Uterus (tissue), 4 donors: ENCODE data around the gene PLA2G4B. TPM values are rescaled to one million over a fixed set of nuclear protein-coding genes. Genes with fewer than 3 reads are reported as not detected.

ENCODE experiments used
- DNase-seq, 2 donors: peaks; one replicate each; pipeline ENCODE4 v3.0.0-alpha.2; 2019 to 2020
- H3K27ac ChIP-seq, 2 donors: fragments of 200-600 bp; sonication (generic); 1 replicate in 1 of 2; 2 replicates in 1 of 2; pipeline ENCODE4 v1.5.1; 2016 to 2018
- H3K27me3 ChIP-seq, 2 donors: fragments of 200-600 bp; sonication (generic); one replicate each; pipeline ENCODE4 v1.5.1; 2018 to 2019; ENCODE audit warnings: control low read depth in 1 of 2
- H3K36me3 ChIP-seq, 2 donors: fragments of 200-600 bp; sonication (generic); one replicate each; pipeline ENCODE4 v1.5.1; 2019; ENCODE audit warnings: control low read depth in 1 of 2
- H3K4me1 ChIP-seq, 2 donors: fragments of 200-600 bp; sonication (generic); one replicate each; pipeline ENCODE4 v1.5.1; 2018 to 2019; ENCODE audit warnings: control low read depth in 1 of 2
- H3K4me3 ChIP-seq, 2 donors: fragments of 200-600 bp; sonication (generic); 1 replicate in 1 of 2; 2 replicates in 1 of 2; pipeline ENCODE4 v1.5.1; 2018 to 2019; ENCODE audit warnings: mild to moderate bottlenecking in 1 of 2
- H3K9me3 ChIP-seq, 2 donors: fragments of 200-600 bp; sonication (generic); one replicate each; pipeline ENCODE4 v1.5.1; 2019; ENCODE audit warnings: control low read depth in 1 of 2
- POLR2A ChIP-seq, 2 donors: fragments of 450-650 bp; IDR thresholded peaks; one replicate each; pipeline ENCODE4 v1.6.1; 2016; ENCODE audit warnings: antibody characterized with exemption in 2 of 2, mild to moderate bottlenecking in 1 of 2, moderate library complexity in 1 of 2
- intact Hi-C: fragments of 100-400 bp; cut with DNase I; formaldehyde crosslinking; loops from one replicate; pipeline ENCODE4 v1.15.1; 2023; ENCODE audit warnings: low total_unique reads
- total RNA-seq, 4 donors: library from RNA; depleted of rRNA in 3 of 4; stranded (reverse); fragments of >200 nt in 3 of 4; gene quantifications; one replicate each; pipeline versions ENCODE4 v1.1.0 to v1.2.4, GENCODE V29; 2014 to 2023
- TF ChIP-seq, protein P1 (sequence below), 4 experiments: fragments of 200-600 bp in 2 of 4; fragments of 450-650 bp in 2 of 4; sonication (generic) in 2 of 4; IDR thresholded peaks; one replicate each; pipeline ENCODE4 v1.5.1; 2016 to 2019; ENCODE audit warnings: antibody characterized with exemption in 4 of 4, mild to moderate bottlenecking in 2 of 4, moderate library complexity in 1 of 4
- donor health status: DM: yes; HTN: yes; CAD: no.

PLA2G4B gene
- total RNA-seq, 4 donors from 2014 or later: 3.5 to 91.2 (median 7.1) TPM

DNA sequence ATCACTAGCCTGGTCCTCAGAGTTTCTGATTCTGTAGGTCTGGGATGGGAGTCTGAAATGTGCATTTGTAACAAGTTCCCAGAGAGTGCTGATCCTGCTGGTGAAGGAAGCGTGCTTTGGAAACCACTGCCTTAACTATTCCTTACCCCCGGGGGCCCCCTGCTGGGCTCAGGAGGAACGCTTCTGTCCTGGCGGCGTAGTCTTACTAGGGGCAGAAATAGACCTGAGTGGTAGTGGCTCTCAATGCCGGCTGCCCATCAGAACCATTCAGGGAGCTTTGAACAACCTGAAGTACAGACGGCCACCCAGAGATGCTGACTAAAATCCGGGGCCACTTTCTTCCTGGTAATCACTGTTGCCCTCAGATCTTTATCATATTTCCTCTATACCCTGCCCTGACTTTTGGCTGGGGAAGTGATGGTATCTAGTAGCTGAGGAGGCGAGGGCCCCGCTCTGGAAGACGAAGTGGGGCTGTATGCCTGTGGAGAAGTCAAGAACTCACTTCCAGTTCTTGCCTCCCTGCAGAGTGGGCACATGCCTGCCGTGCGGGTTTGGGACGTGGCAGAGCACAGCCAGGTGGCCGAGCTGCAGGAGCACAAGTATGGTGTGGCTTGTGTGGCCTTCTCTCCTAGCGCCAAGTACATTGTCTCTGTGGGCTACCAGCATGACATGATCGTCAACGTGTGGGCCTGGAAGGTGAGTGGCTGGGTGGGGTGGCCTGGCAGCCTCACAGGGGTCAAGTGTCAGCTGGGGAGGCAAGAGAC is 27.0 kb upstream of the PLA2G4B start:
- DNase-seq: peak; percentile 87 to 88
- Histone ChIP-seq H3K9me3 (no peaks in the 10 kb centered on the region), H3K36me3 (no peaks in the 10 kb centered on the region), H3K27ac (no peak overlapping the region), H3K27me3 (no peaks in the 10 kb centered on the region), H3K4me1 (no peaks in the 10 kb centered on the region), H3K4me3 (no peak overlapping the region)
- intact Hi-C loops: loop anchor here (5.0 kb wide), 2 partner anchors 39 to 204 kb away; partner anchors contain the start of gene MAPKBP1
- TF ChIP-seq, protein P1, sequence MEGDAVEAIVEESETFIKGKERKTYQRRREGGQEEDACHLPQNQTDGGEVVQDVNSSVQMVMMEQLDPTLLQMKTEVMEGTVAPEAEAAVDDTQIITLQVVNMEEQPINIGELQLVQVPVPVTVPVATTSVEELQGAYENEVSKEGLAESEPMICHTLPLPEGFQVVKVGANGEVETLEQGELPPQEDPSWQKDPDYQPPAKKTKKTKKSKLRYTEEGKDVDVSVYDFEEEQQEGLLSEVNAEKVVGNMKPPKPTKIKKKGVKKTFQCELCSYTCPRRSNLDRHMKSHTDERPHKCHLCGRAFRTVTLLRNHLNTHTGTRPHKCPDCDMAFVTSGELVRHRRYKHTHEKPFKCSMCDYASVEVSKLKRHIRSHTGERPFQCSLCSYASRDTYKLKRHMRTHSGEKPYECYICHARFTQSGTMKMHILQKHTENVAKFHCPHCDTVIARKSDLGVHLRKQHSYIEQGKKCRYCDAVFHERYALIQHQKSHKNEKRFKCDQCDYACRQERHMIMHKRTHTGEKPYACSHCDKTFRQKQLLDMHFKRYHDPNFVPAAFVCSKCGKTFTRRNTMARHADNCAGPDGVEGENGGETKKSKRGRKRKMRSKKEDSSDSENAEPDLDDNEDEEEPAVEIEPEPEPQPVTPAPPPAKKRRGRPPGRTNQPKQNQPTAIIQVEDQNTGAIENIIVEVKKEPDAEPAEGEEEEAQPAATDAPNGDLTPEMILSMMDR (IDR thresholded peaks at IDR 0.05): peak; percentile 87 to 93 (median 90)
- no peak for TF ChIP-seq POLR2A (IDR thresholded peaks at IDR 0.05)

DNA sequence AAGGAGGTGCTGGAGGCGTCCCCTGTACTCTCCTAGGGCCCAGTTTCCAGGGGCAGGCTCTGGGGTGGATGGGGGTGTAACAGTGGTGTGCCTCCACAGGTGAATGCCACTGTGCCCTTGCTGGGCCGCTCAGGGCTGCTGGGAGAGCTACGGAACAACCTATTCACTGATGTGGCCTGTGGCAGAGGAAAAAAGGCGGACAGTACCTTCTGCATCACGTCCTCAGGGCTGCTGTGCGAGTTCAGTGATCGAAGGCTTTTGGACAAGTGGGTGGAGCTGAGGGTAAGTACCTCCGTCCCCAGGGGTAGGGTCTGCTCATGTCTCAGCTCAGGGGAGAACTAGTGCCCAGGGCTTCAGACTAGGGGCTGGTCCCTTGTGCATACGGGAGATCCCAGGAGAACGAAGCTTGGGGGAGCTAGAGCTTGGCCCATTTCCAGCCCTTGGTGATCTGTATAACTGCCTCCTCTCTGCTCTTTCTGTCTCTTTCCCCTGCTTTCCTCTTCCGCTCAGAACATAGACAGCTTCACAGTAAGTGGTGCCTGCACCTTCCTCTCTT is 25.7 kb upstream of the PLA2G4B start:
- Histone ChIP-seq H3K4me1 (no peaks in the 10 kb centered on the region), H3K27me3 (no peaks in the 10 kb centered on the region), H3K36me3 (no peaks in the 10 kb centered on the region), H3K9me3 (no peaks in the 10 kb centered on the region), H3K27ac (no peak overlapping the region), H3K4me3 (no peak overlapping the region)
- intact Hi-C loops: loop anchor here (5.0 kb wide), 2 partner anchors 41 to 206 kb away; partner anchors contain the start of gene MAPKBP1
- DNase-seq: no peak
- no peak for TF ChIP-seq POLR2A (IDR thresholded peaks at IDR 0.05)
- TF ChIP-seq, protein P1 (IDR thresholded peaks at IDR 0.05): no peak

DNA sequence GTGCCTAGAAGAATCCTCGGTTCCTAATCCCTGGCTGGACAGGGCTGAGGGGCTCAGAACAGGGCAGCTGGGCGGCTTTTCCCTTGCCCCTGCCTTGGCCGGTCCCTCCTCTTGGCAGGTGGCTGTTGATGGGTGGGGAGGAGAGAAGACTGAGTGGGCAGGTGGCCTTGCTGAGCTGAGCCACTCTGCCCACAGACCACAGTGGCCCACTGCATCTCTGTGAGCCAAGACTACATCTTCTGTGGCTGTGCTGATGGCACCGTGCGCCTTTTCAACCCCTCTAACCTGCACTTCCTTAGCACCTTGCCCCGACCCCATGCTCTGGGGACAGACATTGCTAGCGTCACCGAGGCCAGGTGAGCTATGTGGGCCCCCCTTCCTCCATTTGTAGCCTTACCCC is 25.2 kb upstream of the PLA2G4B start:
- H3K27me3 ChIP-seq: no peaks in the 10 kb centered on the region
- no peaks in the 10 kb centered on the region for H3K9me3 ChIP-seq
- no peak for DNase-seq
- intact Hi-C loops: loop anchor here (5.0 kb wide), 2 partner anchors 41 to 206 kb away; partner anchors contain the start of gene MAPKBP1
- no peak for TF ChIP-seq POLR2A (IDR thresholded peaks at IDR 0.05)
- TF ChIP-seq, protein P1 (IDR thresholded peaks at IDR 0.05): no peak
- H3K4me1 ChIP-seq: no peaks in the 10 kb centered on the region
- no peaks in the 10 kb centered on the region for H3K36me3 ChIP-seq
- H3K27ac ChIP-seq: no peak overlapping the region
- no peak overlapping the region for H3K4me3 ChIP-seq

DNA sequence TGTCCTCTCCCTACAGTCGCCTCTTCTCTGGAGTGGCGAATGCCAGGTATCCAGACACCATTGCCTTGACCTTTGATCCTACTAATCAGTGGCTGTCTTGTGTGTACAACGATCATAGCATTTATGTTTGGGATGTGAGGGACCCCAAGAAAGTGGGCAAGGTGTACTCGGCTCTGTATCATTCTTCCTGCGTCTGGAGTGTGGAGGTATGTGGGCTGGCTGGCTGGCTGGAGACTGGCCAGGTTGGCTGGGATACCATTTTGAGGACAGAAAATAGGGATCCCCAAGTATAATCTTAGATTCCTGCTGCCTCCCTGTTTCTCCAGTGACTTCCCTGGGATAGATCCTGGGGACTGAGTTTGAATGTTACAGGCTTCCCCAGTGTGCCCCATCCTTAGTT is 24.1 kb upstream of the PLA2G4B start:
- TF ChIP-seq, protein P1 (IDR thresholded peaks at IDR 0.05): no peak
- no peak for TF ChIP-seq POLR2A (IDR thresholded peaks at IDR 0.05)
- no peak overlapping the region for H3K4me3 ChIP-seq
- intact Hi-C loops: loop anchor here (5.0 kb wide), 2 partner anchors 42 to 207 kb away; partner anchors contain the start of gene MAPKBP1
- no peak for DNase-seq
- no peaks in the 10 kb centered on the region for H3K27me3 ChIP-seq
- no peaks in the 10 kb centered on the region for H3K4me1 ChIP-seq
- H3K36me3 ChIP-seq: no peaks in the 10 kb centered on the region
- H3K9me3 ChIP-seq: no peaks in the 10 kb centered on the region
- H3K27ac ChIP-seq: no peak overlapping the region

DNA sequence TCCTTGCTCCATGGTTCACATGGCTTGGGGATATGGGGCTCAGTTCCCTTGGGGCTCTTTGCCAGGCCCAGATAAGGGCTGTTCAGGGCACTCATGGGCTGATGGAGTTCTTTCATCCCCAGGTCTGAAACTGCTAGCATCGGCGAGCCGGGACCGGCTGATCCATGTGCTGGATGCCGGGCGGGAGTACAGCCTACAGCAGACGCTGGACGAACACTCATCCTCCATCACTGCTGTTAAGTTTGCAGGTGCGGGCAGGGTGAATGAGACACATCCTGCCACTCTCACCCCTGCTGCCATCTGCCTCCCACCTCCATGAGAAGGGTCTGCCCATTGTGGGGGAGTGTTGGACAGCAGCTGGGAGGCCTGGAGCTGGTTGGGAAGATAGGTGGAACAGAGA is 21.9 kb upstream of the PLA2G4B start:
- H3K4me3 ChIP-seq: no peak overlapping the region
- no peaks in the 10 kb centered on the region for H3K36me3 ChIP-seq
- H3K27me3 ChIP-seq: no peaks in the 10 kb centered on the region
- no peak for DNase-seq
- intact Hi-C loops: no loop called here
- no peaks in the 10 kb centered on the region for H3K9me3 ChIP-seq
- TF ChIP-seq, protein P1 (IDR thresholded peaks at IDR 0.05): no peak
- TF ChIP-seq POLR2A (IDR thresholded peaks at IDR 0.05): no peak
- no peak overlapping the region for H3K27ac ChIP-seq
- no peaks in the 10 kb centered on the region for H3K4me1 ChIP-seq
